Psoas muscle (tissue), 8 donors: ENCODE measurements around the gene EXOC2. TPM values are rescaled to one million over a fixed set of nuclear protein-coding genes. Genes with fewer than 3 reads are reported as not detected.

Experiments
- ATAC-seq, 4 donors: fragments of 200-7000 bp; cut with Tn5 transposase; one replicate each; pipeline ENCODE4 v1.9.1; 2020; ENCODE audit warnings: moderate library complexity in 3 of 4, mild to moderate bottlenecking in 2 of 4
- DNase-seq, 2 donors: peaks; one replicate each; pipeline ENCODE4 v3.0.0-alpha.2; 2020
- H3K27ac ChIP-seq: fragments of 200-600 bp; one replicate; pipeline ENCODE4 v1.8.0; 2022
- H3K27me3 ChIP-seq, 3 donors: fragments of 200-600 bp in 1 of 3; one replicate each; pipeline versions ENCODE4 v1.6.1 to v1.8.0; 2013 to 2022; ENCODE audit warnings: low read length in 2 of 3, mild to moderate bottlenecking in 2 of 3, moderate library complexity in 1 of 3; ENCODE audit not compliant: insufficient read depth in 3 of 3
- H3K36me3 ChIP-seq, 2 donors: fragments of 200-600 bp in 1 of 2; one replicate each; pipeline versions ENCODE4 v1.6.1 to v1.8.0; 2013 to 2022; ENCODE audit warnings: low read depth in 1 of 2, mild to moderate bottlenecking in 1 of 2, moderate library complexity in 1 of 2; ENCODE audit not compliant: insufficient read depth in 1 of 2
- H3K4me1 ChIP-seq: fragments of 200-600 bp; one replicate; pipeline ENCODE4 v1.8.0; 2022
- H3K4me3 ChIP-seq: fragments of 200-600 bp; one replicate; pipeline ENCODE4 v1.8.0; 2022; ENCODE audit warnings: mild to moderate bottlenecking
- H3K9me3 ChIP-seq: fragments of 200-600 bp; one replicate; pipeline ENCODE4 v1.8.0; 2022
- WGBS, 3 donors: extraction: QIAGEN DNeasy Blood & Tissue Kit; methylation state at CpG; one replicate each; pipeline versions ENCODE4 v1.1.6 to v1.1.7; 2013; 5-methylcytosine and 5-hydroxymethylcytosine counted together
- intact Hi-C, 2 donors: fragments of 100-400 bp; cut with DNase I; formaldehyde crosslinking; loops; one replicate each; pipeline versions ENCODE4 v1.11.0 to v1.14.2; 2022
- polyA plus RNA-seq, 3 donors: library from polyadenylated mRNA; stranded (reverse); fragments of 200-250 nt; gene quantifications; one replicate each; pipeline ENCODE4 v1.2.3, GENCODE V29; 2013
- total RNA-seq, 4 donors: library from RNA; stranded (reverse); fragmentation: NEBNext Ultra II Directional in 2 of 4; extraction: Animal tissue kit (Norgen Biotek cat#: 25700) in 2 of 4; gene quantifications; one replicate each; pipeline versions ENCODE4 v1.2.1 to v1.2.4, GENCODE V29; 2021 to 2023
- TF ChIP-seq, protein P1 (sequence below): fragments of 200-600 bp; IDR thresholded peaks from one replicate; pipeline ENCODE4 v1.8.0; 2022; ENCODE audit warnings: antibody characterized with exemption
- donor health status: healthy with polysubstance abuse.
- donor health status: DM: no; HTN: no; CAD: no; lungs with moderate emphysema.
- donor health status: Bipolar disorder and iron deficiency.
- donor health status: healthy.
- donor health status: DM: yes; HTN: yes; CAD: no.
- donor health status: DM: no; HTN: no; CAD: no.
- donor health status: DM: no; HTN: no; CAD: no.
- donor health status: DM: yes; HTN: yes; CAD: no.

The EXOC2 gene
- total and polyA plus RNA-seq, 7 donors: 5.7 to 15.9 (median 8.0) TPM

DNA sequence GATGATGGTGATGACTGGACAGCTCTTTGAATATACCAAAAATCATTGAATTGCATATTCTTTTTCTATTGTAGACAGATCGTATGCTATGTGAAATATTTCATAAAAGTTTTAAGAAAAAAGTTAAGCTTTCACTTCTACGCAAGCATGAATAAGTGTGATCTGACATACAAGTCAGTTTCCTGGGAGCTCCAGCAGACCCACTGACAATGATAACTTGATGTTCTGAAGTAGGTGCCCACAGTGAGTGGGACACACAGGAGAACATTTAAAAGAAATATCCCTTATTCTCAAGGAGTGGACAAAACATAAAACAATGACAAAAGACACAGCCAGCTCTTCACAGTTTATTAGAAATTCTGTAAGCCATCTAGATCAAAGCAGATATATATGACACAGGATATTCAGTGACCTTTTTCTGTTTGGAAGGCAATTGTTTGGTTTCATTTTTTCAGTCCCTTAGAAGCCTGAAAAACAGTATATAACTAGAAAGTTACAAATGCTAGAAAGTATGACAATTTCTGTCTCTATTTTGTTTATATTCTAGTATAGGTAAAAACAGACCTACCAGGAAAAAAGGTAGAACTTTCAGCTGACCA lies 200.0 kb downstream of the EXOC2 start:
- H3K4me1 ChIP-seq: no peaks in the 10 kb centered on the region
- DNase-seq (no peak), ATAC-seq (no peak)
- H3K9me3 ChIP-seq: no peaks in the 10 kb centered on the region
- H3K4me3 ChIP-seq: no peak overlapping the region
- H3K27me3 ChIP-seq: no peaks in the 10 kb centered on the region
- intact Hi-C loops: no loop called here
- TF ChIP-seq, protein P1, sequence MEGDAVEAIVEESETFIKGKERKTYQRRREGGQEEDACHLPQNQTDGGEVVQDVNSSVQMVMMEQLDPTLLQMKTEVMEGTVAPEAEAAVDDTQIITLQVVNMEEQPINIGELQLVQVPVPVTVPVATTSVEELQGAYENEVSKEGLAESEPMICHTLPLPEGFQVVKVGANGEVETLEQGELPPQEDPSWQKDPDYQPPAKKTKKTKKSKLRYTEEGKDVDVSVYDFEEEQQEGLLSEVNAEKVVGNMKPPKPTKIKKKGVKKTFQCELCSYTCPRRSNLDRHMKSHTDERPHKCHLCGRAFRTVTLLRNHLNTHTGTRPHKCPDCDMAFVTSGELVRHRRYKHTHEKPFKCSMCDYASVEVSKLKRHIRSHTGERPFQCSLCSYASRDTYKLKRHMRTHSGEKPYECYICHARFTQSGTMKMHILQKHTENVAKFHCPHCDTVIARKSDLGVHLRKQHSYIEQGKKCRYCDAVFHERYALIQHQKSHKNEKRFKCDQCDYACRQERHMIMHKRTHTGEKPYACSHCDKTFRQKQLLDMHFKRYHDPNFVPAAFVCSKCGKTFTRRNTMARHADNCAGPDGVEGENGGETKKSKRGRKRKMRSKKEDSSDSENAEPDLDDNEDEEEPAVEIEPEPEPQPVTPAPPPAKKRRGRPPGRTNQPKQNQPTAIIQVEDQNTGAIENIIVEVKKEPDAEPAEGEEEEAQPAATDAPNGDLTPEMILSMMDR: no peak
- no peak overlapping the region for H3K27ac ChIP-seq
- 95 to 100% (median 96%) methylated on average over 2 of the region's 2 CpGs for WGBS, 3 donors
- H3K36me3 ChIP-seq: peaks cover 0 to 60% of the 10 kb centered on the region in 2 donors

DNA sequence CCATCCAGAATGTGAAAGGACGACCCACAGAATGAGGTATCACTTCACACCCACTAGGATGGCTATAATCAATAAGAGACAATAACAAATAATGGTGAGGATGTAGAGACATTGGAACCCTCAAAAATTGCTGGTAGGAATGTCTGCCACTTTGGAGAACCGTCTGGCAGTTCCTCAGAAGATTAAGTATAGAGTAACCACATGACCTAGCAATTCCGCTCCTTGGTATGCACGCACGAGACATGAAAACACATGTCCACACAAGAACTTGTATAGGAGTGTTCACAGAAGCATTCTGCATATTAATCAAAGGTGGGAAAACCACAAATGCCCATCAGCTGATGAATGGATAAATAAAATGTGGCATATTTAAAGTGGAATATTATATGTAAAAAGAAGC lies 200.8 kb downstream of the EXOC2 start:
- Histone ChIP-seq H3K9me3 (no peaks in the 10 kb centered on the region), H3K27ac (no peak overlapping the region), H3K36me3 (peaks cover 0 to 62% of the 10 kb centered on the region in 2 donors), H3K4me1 (no peaks in the 10 kb centered on the region), H3K27me3 (no peaks in the 10 kb centered on the region), H3K4me3 (no peak overlapping the region)
- TF ChIP-seq, protein P1: no peak
- ATAC-seq: no peak
- intact Hi-C loops: no loop called here
- DNase-seq: no peak
- 96 to 98% (median 97%) methylated on average over 5 of the region's 5 CpGs for WGBS, 3 donors

DNA sequence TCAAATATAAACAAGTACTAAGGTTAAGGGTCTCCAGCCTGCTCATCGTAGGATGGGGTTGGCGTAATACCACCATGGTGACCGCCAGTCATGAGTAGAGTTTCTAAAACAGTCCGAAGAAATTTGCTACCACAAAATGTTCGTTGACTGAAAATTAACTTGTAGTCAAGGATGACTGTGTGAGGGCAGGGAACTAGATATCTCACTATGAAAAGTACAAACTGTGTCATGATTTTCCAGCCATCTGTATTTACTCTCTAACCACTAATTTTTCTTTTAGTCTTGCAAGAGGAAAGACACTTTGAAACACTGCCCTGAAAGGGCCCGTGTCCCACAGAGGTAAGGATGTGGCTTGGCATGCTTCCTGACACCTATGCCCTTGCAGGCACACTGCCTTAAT lies 201.7 kb downstream of the EXOC2 start:
- ATAC-seq: no peak
- peaks cover 0 to 62% of the 10 kb centered on the region in 2 donors for H3K36me3 ChIP-seq
- no peak overlapping the region for H3K27ac ChIP-seq

DNA sequence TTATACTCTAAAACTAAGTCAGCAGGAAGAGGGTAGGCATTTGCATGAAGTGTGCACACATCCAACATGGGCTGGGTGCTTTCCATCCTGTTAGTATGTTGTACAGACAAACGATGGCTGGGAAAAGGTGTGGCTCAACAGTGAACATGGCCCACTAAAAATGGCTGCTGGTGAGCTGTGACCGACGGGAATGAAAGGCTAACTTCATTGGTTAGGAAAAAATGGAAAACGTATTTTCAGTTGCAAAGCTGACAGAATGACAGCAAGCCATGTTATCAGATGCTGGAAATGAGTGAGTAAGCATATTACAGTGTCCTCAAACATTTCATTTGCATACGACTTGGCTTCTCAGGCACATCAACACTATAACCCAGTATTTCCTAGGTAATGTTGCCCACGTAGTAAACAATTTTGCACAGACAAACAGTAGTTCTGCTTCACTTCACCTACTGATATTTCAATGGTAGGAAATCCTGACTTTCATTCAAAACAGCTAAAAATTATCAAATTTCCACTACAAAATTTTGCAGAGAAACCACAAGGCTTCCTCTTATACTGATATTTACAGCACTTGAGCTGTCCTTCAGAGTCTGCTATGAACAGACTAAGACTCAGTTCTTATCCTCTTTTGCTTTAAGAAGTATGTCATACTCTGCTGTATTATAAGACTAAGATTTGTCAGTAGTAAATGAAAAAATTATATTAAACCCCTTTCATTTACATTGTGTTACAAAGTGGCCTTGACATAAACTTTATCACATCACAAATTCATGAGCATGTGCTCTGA lies 202.5 kb downstream of the EXOC2 start:
- intact Hi-C loops: no loop called here
- Histone ChIP-seq H3K27me3 (no peaks in the 10 kb centered on the region), H3K36me3 (peaks cover 0 to 62% of the 10 kb centered on the region in 2 donors), H3K4me1 (no peaks in the 10 kb centered on the region), H3K9me3 (no peaks in the 10 kb centered on the region), H3K4me3 (no peak overlapping the region), H3K27ac (no peak overlapping the region)
- 86 to 89% (median 88%) methylated on average over 6 of the region's 6 CpGs for WGBS, 3 donors
- ATAC-seq (no peak), DNase-seq (no peak)
- TF ChIP-seq, protein P1: no peak

More for the DNA sequence above, 201.7 kb downstream of the EXOC2 start:
- TF ChIP-seq, protein P1: no peak
- H3K4me3 ChIP-seq: no peak overlapping the region
- no peaks in the 10 kb centered on the region for H3K9me3 ChIP-seq
- H3K4me1 ChIP-seq: no peaks in the 10 kb centered on the region
- no peak for DNase-seq
- no peaks in the 10 kb centered on the region for H3K27me3 ChIP-seq
- intact Hi-C loops: no loop called here
- 89 to 94% (median 90%) methylated on average over 6 of the region's 6 CpGs for WGBS, 3 donors
